ENCODE results near the gene AFAP1L1.
"Not testable (repeated sequence)": the region's sequence is repeated elsewhere in the genome, so short reads cannot be mapped to it uniquely, and the experiment has no call there.

The AFAP1L1 gene

DNA sequence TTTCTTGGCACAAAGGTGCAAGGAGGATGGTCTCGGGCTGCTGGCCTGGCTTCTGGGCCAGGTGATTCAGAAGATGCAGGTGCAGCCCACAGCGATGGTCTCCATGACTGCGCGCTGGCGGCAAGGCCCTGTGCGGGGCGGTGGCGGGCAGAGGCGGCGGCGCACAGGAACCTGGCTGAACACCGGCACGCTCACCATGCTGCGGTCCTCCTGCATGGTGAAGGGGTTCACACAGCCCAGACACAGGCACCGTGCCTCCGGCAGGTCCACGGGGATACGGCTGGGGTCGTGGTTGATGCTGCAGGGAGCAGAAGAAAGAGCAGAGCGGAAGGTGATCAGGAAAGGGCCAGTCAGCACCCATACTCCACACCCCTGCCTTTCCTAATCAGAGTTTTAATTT, 102.6 kb downstream of the AFAP1L1 start:
- no peak for DNase-seq (ENCODE audit: low read depth)

- DNase-seq (ENCODE audit: low read depth) = no peak
Observed at GRCh38 chr5:149374801-149375200, 103.1 kb downstream of the AFAP1L1 start.

DNA sequence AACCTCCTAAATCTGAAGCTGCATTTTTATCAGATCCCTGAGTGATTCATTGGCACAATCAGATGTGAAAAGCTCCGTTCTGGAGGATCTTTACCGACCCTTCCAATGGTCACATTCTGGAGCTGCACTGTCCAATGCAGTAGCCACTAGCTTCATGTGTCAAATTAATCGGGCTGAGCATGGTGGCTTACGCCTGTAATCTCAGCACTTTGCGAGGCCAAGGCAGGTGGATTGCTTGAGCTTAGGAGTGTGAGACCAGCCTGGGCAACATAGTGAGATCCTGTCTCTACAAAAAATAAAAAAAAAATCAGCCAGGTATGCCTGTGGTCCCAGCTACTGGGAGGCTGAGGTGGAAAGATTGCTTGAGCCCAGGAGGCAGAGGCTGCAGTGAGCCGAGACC, 103.8 kb downstream of the AFAP1L1 start:
- DNase-seq (ENCODE audit: low read depth) = no peak

DNA sequence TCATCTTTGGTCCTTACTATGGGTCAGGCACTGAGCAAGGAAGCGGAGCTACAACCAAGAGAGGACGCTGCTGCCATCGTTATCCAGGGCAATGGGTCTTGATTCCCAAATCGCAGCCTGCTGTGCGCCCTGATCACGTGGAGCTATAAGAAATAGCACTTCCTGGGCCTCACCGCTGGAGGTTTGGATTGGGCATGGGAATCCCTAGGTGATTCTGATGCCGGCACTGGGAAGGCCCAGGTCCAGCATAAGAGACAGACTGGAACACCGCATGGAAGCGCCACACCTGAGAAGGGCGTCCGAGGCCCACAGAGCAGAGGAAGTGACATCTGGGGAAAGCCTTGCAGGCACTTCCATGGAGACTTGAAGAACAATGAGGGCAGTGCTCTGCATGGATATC, 104.4 kb downstream of the AFAP1L1 start:
- no peak for DNase-seq (ENCODE audit: low read depth)

- no peak for DNase-seq (ENCODE audit: low read depth)
Observed at GRCh38 chr5:149376711-149377447, 105.2 kb downstream of the AFAP1L1 start.

- no peak for DNase-seq (ENCODE audit: low read depth)
Observed at GRCh38 chr5:149378241-149378820, 106.7 kb downstream of the AFAP1L1 start.

DNA sequence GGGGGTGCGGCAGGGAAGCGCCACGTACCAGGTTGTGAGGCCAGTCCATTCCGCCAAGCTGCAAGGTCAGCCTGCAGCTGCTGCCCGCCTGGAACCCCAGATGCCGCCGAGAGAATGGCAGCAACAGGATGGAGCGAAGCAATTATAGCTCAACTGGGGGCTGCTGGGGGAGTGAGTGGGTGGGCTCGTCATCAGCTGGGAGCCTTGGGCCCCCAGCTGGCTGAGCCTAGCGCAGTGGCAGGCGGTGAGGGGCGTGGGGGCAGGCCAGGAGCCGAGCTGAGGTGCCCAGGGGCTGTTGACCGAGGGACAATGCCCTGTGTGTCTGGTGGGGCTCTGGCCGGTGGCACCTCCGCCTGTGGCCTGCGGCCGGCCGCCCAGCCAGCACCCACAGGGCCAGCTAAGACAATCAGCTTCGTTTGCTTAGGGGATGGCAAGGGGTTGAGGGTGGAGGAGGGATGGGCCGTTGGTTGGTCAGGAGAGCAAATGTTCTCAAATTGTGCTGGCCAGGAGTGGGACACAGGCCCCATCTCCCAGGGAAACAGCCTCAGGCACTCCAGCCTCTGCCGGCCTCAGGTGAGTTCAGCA, 107.6 kb downstream of the AFAP1L1 start, which contains the start of gene IL17B:
Gene IL17B, minus strand, starts transcription at position 116 of the 585 bp plus-strand sequence. Its CDS starts 67 bp downstream, at position 49.
- DNase-seq (ENCODE audit: low read depth) = no peak

GRCh38 chr5:149379818-149380374, 108.2 kb downstream of the AFAP1L1 start:
- DNase-seq (ENCODE audit: low read depth) = no peak

- no peak for DNase-seq (ENCODE audit: low read depth)
Observed at GRCh38 chr5:149380466-149381121, 108.9 kb downstream of the AFAP1L1 start.

DNA sequence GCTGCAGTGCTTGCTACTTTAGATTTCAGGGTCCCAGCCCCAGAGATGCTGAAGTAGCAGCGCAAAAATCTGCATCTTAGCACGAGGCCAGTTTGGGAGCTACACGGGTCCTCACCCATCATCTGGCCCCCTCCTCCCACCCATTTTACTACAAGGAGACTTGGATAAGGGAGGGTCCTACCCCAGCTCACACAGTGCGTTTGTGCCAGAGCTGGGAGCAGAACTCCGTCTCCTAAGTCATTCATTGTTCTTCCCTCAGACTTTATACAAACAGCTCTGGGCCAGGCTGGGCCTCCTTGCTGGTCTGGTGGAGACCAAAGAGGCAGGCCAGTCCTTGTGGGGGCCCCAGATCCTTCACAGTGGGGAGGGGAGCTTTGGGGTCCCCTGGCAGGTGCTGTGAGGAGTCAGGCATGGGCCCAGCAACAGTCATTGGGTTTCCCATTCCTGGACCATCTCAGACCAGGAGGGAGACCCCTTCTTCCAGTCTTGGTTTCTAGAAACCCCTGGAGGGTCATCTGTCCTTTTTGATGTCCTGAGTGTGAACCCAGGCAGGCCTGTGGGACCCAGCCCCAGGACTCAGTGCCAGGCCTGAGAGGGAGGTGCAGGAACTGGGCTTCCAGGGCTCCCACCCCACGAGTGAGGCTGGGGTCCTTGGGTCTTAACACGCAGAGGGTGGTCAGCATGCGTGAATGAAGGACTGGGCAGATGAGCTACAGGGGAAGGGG, 109.8 kb downstream of the AFAP1L1 start:
- no peak for DNase-seq (ENCODE audit: low read depth)

- peak; percentile 38 for DNase-seq (ENCODE audit: low read depth)
Observed at GRCh38 chr5:149381986-149382338, 110.3 kb downstream of the AFAP1L1 start.

- DNase-seq (ENCODE audit: low read depth) = no peak
Observed at GRCh38 chr5:149382517-149383220, 111.0 kb downstream of the AFAP1L1 start.

DNA sequence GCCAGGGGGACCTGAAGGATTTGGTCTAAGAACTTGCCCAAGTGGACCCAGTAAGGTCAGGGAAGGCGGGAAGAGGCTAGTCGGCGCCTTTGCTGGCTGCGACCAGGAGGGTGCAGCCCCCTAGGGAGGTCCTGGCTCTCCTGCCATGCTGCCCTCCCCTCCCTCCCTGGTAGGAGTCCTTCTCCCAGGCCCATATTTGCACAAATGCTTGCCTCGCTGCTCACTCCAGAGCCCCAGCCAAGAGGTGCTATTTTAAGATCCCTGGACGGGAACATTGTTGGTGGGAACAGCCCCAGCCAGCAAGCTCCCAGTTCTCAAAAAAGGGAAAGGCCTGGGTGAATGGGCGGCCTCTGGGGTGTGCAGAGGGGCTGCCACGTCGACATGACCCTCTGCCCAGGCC, 111.7 kb downstream of the AFAP1L1 start:
- DNase-seq (ENCODE audit: low read depth) = no peak

GRCh38 chr5:149386166-149386565, 114.5 kb downstream of the AFAP1L1 start:
- no peak for DNase-seq (ENCODE audit: low read depth)

GRCh38 chr5:149387081-149387631, 115.5 kb downstream of the AFAP1L1 start:
- DNase-seq (ENCODE audit: low read depth) = no peak

GRCh38 chr5:149387982-149388381, 116.3 kb downstream of the AFAP1L1 start:
- no peak for DNase-seq (ENCODE audit: low read depth)

GRCh38 chr5:149388498-149389190, 117.0 kb downstream of the AFAP1L1 start:
- no peak for DNase-seq (ENCODE audit: low read depth)

GRCh38 chr5:149389552-149390495, 118.2 kb downstream of the AFAP1L1 start:
- no peak for DNase-seq (ENCODE audit: low read depth)

DNA sequence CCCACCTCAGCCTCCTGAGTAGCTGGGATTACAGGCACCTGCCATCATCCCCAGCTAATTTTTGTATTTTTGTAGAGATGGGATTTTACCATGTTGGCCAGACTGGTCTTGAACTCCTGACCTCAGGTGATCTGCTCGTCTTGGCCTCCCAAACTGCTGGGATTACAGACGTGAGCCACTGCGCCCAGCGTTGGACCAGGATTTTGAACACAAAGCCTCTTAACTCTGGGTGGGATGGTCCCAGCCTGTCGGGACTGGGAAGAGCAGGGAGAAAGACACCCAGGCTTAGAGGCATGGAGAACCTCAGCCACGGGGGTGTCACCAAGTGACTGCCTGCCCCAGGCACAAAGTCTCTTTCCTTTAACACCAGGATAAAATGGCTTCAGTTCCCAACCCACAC, 119.4 kb downstream of the AFAP1L1 start:
- DNase-seq (ENCODE audit: low read depth) = not testable (repeated sequence)

All from stimulated activated CD8-positive, alpha-beta memory T cell treated with anti-CD3 and anti-CD28 coated beads, Interleukin-12 subunit alpha, Interleukin-12 subunit beta, amount 100 ng/mL, for 4 hours (primary cell).